G401 (cell line): ENCODE data around the gene ST7L. TPM values are rescaled to one million over a fixed set of nuclear protein-coding genes. Genes with fewer than 3 reads are reported as not detected.

Experiments
- DNase-seq: peaks from one replicate; pipeline ENCODE4 v3.0.0-alpha.2; 2015; ENCODE audit warnings: low spot score
- in situ Hi-C: cut with HindIII; loops from 2 replicates; pipeline ENCODE4 v1.10.0; 2016; ENCODE audit warnings: low sequenced_read_pairs, mixed read lengths
- total RNA-seq: library from RNA; depleted of rRNA; stranded (reverse); fragments of >200 nt; shearing (Covaris generic); gene quantifications from 2 replicates; pipeline ENCODE4 v1.2.3, GENCODE V29; 2014

ST7L gene
- total RNA-seq, 1 experiment from 2014 or later, result 34.4 TPM

DNA sequence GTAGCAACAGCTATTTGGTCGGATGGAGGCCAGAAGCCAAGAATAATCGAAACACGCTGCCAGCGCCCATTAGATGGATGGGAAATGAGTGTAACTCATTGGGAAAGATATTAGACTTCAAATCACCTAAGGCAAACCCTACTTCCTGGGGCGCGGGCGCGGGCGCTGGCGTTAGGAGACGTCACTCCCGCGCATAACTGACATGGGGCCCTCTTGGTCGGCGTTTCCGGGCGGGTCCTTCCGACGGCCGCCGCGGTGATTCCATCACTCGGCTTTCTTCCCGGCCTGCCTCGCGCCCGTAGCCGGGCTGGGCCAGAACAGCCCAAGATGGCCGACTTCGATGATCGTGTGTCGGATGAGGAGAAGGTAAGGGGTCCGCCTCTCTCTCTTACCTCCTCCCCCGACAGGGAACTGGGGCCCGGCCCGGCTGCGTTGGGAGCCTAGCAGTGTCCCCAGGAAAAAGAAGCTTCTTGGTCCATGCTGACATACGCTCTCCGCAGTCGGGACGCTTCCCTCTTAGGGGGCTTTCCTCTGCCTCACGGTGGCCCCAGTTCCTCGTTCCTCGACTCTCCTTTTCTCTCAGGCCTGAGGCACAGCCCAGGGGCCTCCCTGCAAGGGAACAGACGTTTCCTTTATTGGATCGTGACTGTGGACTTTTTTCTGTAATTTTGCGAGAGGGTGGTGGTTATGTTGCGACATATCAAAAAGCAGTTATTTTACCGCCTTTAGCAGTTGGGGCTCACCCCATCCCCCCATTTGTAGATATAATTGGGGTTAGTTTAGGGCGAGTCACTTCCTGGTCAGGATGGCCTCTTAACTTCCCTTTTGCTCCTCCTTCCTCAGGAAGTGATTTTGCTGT is 806 bp upstream of the ST7L start, which contains the start of gene CAPZA1:
CAPZA1 (plus strand) TSS at position 315 of the 859 bp plus-strand sequence; CDS start at position 328, 13 bp downstream.
- DNase-seq, result peak; percentile 90
- in situ Hi-C loops, result no loop called here

DNA sequence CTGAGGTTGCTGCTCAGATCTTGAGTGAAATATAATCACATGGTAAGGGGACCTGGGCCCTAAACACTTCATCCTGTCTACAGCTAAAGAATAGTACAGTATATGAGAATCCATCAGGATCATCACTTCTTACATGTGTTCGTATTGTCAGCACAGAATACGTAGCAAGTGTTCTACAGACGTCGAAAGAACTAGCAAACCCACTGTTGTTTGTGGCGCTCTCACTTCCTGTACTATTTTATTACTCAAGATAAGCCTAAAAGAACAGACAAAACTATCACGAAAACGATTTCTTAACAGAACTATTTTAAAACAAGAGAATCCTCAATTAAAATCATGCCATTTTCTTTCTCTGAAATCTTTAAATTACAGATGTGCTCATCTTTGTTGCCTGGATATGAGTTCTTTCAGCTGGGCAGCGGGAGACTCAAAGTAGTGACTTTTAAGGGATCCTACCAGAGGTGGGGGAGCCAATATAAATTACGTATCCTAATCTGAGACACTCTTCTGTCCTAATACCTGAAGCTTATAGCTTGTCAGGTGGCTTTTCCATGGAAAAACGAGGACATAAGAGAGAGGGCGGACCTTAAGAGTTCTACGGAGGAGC is 724 bp downstream of the ST7L start:
- DNase-seq, result peak; percentile 19
- in situ Hi-C loops, result no loop called here

DNA sequence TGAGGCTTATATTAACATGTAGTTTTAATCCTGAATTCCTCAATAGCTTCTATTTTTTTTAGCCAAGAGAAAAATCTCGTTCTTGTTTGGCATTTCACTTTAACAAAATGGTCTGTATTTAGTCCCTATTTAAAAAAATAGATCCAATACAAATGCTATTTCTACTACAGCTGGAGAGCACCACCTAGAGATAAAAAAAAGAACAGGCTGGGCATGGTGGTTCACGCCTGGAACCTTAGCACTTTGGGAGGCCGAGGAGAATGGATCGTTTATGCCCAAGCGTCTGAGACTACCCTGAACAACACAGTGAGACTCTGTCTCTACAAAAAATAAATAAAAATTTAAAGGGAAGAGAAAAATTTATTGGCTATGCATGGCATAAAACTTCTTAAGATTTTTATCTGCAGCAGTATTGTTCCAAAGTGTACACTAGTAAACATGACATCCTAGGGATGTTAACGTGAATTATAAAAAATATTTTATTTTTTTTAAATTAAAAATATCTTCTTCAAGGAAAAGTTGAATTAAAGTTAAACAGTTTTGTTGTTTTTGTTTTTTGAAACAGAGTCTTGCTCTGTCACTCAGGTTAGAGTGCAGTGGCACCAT is 4.4 kb downstream of the ST7L start:
- in situ Hi-C loops, result no loop called here
- peak; percentile 37 for DNase-seq

DNA sequence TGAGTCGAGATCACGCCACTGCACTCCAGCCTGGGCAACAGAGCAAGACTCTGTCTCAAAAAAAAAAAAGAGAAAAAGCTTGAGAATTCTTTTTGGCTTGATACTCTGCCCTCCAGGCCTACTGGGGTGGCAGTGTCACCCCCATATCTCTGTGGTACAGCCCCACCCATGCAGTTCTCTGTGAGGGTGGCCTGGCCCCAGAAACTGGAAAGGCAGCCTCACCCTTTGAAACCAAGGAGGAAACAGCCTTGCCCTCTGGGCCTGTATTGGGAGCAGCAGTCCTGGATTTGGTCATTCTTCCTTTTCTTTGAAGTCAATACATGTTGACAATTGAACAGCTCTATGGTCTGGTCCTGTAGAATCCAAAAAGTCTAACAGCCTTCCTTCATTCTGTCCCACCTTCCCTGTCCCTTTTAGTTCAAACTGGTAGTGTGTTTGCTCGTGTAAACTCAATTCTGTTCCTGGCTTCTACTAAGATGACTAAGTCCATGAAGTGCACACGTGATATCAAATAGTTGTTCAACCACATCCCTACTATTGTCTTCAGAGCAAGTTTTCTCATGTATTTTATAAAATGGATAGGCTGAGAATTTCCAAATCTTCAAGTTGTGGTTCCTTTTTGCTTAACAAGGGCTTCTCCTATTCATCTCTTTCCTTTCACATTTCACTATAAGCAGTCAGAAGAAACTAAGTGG is 13.2 kb downstream of the ST7L start:
- in situ Hi-C loops, result no loop called here
- no peak for DNase-seq

DNA sequence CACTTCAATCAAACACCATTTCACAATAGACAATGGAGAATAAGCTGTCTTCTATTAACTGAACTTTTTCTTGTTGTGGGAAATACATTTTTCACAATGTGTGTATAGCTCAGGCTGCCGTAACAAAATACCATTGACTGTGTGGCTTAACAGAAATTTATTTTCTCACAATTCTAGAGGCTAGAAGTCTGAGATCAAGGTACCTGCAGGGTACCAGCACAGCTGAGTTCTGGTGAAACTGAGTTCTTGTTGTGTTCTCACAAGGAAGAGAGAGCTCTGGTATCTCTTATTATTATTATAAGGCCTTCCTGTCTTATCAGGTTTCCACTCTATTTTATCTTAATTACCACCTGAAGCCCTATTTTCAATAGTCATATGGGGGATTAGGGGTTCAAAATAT is 15.4 kb downstream of the ST7L start:
- in situ Hi-C loops, result no loop called here

DNA sequence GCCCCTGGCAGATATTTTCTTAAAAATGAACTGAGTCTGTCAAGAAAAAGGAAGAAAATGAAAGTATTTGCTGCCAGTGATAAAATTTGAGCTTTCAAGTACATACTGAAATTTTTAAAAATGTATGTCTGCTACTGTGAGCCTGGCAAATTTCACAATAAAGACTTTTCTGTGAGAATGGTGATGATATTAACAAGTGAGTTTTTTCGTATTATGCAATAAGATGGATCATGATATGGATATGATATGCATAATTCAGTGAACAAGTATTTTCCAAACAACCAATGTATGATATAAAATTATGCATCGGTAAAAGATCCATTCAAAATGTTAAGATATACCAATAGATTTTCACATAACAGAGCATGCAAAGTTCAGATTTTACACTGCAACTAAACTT is 15.9 kb downstream of the ST7L start:
- in situ Hi-C loops, result no loop called here
- DNase-seq, result no peak

More for the DNA sequence above, 15.4 kb downstream of the ST7L start:
- no peak for DNase-seq

DNA sequence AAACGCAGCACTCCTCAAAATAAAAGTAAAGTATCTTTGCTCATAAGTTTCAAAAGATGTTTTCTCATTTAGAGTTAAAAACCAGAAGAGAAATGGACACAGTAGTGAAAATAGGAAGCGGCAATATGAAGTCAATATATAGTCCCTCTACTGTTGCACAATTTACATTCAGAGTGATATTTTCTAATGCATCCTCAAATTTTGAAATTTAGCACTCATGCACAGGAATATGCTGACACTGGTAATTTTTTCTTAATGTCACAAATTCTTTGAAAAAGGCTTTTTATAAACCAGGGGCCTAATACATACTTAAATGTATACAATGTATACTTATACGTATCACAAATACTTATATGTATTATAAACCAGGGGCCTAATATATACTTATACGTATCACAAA is 19.5 kb downstream of the ST7L start:
- DNase-seq, result no peak
- in situ Hi-C loops, result no loop called here

DNA sequence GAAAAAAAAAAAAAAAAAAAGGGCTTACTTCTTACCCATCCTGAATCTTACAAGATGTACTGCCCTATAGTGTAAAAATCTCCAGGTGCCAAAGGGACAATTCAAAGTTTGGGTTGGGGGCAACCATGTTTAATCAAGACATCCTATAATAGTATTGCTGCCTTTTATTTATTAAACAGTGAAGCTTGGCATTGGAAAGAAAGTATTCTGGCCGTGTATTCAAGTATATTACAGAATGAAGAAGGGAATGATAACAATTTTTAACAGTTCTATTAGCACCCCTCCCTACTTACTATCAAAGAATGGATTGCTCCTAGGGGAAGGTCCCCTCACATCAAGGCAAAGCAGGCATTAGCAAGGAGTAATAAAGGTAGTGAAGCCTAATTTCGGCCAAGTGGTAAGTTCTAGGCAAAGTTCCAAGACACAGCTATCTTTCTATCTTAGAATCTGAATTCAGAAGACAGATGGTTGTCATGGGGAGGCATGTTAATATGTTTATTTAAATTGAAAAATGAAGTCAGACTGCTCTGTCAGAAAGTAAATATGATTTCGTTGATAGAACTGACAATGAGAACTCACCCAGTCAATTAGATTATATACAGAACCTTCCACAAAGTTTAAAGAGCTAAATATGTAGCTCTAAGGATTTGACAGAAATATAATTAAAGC is 24.6 kb downstream of the ST7L start:
- peak; percentile 63 for DNase-seq
- in situ Hi-C loops, result no loop called here

DNA sequence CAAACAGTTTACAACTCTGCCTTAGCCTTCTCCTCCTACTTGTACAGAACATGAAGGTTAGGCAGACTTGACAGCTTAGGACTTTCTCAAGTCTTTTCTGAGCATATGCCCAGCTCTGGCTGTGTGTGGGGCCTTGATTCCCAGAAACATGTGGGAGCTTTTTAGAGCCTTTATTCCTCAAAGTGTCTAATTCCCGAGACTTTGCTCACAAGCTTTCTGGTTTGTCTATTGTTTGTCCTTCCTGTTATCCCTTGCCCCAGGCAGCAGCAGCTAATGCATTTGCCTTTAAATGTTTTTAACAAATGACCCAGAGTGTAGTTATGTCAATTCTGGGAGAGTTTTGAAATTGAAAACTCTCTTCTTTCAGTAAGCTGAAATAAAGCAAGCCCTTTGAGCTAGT is 29.2 kb downstream of the ST7L start:
- DNase-seq, result no peak
- in situ Hi-C loops, result no loop called here

DNA sequence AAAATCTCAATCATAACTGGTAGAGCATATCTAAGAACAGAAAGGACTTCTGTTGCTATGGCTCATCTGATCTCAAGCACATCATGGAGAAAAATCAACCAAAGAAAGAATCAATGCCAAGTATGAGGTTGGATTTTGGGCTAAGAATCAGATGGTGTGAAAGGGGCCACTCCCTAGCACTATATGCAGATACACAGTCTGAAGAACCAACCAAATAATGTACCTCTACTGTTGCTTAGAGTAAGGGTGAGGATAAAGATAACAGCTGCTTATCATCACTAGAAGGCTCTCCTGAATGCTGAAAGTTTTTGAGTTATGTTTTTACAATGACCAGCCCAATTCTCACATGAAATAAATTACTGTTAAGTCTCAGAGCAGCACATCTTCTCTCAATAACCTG is 35.6 kb downstream of the ST7L start:
- in situ Hi-C loops, result no loop called here
- DNase-seq, result no peak

DNA sequence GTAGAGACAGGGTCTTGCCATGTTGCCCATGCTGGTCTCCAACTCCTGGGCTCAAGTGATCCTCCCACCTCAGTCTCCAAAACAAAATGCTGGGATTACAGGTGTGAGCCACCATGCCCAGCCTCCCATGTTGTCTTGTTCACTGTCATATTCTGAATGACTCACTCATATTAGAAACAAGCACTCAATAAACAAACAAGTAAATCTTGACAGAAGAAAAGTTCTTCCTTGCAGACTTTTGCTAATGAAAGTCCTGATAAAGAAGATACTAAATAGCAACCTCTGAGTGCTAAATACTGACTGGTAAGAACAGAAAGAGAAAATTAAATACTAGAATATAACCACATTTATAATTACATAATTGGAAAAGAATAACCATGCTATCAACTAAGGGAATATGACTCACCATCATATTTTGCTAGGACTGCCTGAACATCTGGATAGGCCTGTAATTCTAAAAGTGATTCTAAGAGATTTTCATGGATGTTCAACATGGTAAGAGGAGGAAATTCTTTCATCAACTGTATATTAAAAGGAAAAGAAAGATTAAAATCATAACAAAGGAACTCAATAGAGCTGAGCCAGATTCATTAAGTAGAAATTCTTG is 37.3 kb downstream of the ST7L start:
- in situ Hi-C loops, result no loop called here
- no peak for DNase-seq

DNA sequence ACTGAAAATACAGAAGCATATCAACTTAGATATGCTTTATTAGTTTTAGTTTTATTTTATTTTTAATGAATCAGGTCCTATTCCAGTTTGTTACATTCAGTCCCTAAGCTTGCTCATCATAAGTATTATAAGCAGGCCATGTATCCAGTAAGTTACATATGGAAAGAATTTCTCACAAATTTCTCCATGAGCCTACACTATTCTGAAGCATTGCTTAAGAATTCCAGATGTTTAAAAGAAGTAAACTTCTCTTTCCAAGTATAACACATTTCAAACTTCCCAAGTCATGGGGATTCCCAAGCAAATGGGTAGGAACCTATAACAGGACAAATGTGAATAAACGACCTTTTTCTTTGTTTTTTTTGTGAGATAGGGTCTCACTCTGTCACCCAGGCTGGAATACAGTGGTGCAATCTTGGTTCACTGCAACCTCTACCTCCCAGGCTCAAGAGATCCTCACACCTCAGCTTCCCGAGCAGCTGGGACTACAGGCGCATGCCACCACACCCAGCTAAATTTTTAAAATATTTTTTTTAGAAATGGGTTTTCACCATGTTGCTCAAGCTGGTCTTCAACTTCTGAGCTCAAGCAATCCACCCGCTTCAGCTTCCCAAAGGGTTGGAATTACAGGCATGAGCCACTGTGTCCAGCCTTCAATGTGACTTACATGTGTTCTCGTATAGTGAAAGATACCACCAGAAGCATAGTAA is 39.0 kb downstream of the ST7L start:
- in situ Hi-C loops, result no loop called here
- no peak for DNase-seq

DNA sequence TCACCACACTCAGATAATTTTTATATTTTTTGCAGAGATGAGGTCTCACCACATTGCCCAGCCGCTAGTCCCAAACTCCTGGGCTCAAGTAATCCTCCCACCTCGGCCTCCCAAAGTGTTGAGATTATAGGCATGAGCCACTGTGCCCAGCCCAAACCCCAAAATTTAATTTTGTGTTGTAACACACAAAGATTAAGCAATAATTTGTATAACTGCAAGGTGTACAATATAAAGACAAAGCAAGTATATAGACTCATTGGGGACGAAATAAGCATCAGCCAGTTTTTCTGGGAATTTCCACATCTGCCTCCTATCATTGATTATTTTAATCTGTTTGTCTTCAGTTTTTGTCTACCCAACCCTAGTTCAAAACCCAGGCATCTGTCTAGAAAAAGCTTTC is 42.7 kb downstream of the ST7L start:
- in situ Hi-C loops, result no loop called here
- no peak for DNase-seq

DNA sequence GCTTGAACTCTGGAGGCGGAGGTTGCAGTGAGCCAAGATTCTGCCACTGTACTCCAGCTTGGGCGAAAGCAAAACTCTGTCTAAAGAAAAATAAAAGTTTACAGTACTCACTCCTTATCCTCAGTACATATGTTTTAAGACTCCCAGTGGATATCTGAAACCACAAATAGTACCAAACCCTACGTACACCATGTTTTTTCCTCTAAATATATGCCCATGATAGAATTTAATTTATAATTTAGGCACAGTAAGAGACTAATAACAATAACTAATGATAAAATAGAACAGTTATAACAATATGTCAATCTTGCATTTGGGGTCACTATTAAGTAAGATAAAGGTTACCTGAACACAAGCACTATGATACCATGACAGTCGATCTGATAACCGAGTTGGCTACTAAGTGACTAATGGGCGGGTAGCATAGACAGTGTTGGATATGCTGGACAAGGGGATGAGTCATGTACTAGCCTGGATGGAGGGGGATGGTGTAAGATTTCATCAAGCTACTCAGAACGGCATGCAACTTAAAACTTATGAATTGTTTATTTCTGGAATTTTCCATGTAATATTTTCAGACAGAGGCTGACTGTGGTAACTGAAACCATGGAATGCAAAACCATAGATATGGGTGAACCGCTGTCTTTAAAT is 43.7 kb downstream of the ST7L start:
- no peak for DNase-seq
- in situ Hi-C loops, result no loop called here

DNA sequence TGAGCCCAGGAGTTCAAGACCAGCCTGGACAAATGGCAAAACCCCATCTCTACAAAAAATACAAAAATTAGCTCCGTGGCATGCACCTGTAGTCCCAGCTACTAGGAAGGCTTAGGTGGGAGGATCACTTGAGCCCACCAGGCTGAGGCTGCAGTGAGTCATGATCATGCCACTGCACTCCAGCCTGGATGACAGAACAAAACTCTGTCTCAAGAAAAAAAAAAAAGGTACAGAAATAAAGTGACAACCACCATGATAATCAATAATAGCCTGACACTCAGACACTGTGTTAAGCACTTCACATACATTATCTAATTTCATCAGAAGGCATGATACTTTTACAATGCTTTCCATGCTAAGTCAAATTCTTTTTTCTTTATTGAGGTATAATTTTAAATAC is 53.1 kb downstream of the ST7L start:
- in situ Hi-C loops, result no loop called here
- DNase-seq, result no peak

DNA sequence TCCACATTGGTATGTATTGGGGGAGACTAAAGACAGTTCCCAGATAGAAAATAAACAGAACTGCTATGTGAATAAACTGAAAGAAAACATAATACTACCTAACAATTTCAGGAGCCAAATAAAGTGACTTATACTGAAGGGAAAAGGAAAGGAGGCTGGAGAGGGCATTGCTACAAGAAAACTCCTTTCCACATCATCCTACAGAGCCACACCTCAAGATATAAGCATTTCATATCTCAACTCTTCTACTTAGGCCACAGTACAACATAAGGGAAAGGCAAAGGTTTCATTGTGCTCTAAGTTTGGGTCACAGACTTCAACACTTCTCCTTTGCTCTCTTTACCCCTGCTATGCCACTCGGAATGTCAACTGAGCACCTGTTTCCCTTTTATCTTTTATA is 54.9 kb downstream of the ST7L start:
- DNase-seq, result no peak
- in situ Hi-C loops, result no loop called here

DNA sequence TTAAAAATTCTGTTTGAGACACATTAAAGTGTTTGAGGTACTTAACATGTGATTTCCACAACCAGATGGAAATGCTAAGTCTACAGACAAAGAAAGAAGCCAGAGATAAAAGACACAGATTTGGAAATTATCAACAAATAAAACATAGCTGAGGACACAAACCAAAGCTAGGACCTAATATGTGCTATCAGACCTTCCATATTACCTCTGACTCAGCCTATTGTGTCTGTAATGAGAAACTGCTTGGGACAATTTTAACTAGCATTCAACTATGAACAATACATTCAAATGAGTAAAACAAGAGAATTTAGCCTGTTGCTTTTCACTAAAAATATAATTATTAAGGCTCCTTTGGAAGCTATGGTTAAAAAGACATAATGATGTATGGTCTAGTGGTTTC is 55.6 kb downstream of the ST7L start:
- in situ Hi-C loops, result no loop called here

DNA sequence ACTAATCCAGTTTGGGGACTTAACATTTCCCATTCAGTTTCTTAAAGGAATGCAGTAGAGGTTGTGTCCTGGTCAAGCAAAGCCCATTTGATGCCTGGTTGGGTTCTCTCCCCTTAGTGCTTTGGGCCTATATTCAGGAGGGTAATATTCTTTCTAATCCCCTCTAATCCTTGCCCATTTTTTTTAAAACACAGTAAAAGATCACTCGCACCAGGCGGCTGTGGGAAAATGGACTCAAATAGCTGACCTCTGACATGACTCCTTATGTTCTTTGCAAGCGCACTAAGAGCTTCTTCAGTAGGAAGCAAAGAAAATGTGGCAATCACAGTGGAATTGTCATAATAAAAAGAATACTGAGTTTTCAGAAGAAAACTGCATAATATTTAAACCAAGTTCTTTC is 60.3 kb downstream of the ST7L start:
- in situ Hi-C loops, result no loop called here
- no peak for DNase-seq

More for the DNA sequence above, 55.6 kb downstream of the ST7L start:
- DNase-seq, result no peak
